Measurements from ENCODE around the gene SHB.

SHB gene

DNA sequence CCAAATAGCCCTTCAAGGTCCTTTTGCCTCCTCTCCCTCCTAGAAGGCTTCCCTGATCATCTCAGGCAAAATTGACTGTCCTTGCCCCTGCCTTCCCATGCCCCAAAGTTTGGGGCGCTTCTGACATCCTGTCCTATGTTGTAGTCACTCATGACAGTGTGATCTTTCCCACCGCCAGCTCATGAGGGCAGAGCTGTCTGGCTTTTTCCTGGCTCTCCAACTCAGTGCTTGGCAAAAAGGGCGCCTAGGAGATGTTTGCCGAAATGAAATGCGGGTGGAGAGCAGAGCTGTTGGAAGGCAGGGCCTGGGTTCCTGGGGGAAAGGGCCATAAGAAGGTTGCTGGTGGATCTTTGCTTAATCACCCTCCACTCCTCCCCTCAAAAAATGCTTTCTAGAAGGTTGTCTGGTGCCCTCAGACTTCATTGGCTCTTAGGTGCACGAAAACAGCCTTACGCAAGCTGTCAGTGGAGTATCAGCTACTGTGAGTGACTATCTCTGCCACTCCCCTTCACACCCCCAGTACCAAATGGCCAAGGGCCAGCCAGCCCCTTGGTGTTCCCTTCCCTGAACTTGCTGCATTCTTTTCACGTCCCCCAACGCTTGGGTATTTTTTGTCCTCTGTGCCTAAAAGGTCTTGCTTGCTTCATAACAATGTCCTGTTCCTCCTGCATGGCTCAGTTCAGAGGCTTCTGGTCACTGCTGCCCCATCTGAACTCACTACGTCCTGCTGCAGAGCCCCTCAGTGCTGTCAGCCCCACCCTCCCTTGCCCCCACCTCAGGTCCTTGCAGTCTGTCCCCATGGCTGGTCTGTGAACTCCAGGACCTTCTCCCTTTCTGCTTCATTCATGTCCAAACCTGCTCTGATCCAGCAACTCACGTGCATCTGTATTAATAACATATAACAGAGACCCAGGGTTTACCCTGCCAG lies 162.5 kb downstream of the SHB start:
- Histone ChIP-seq H3K27me3 (ENCODE audit: insufficient read depth, low read length) (peaks cover 10% of the 10 kb centered on the region; the same call in 1 of the 2 replicates), H3K36me3 (ENCODE audit: insufficient read depth, low read depth, low read length) (no peaks in the 10 kb centered on the region), H3K9me3 (ENCODE audit: insufficient read depth, low read depth, low read length) (no peaks in the 10 kb centered on the region), H3K4me3 (ENCODE audit: low read length) (no peak overlapping the region), H3K4me1 (ENCODE audit: insufficient read depth, low read length) (peaks cover 6% of the 10 kb centered on the region), H3K27ac (ENCODE audit: low read length) (no peak overlapping the region), H3K9ac (ENCODE audit: low read depth, low read length) (no peak overlapping the region)

DNA sequence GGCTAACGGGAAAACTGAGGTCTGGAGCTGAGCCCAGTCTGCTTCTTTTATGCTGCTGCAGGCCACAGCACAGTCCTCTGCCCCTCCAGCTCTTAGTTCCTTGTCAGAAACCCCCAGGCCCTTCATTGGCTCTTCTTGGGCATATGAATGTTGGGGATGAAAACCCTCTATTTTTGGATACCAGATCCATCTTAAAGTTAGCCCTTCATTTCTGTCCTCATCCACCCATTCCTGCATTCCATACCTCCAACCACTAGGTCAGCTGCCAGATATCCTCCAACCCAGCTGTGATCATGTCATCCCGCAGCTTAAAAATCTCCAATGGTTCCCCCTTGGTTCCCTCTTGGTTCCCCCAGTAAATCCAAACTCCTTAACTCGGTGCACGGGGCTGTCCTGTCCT lies 163.3 kb downstream of the SHB start:
- Histone ChIP-seq H3K27me3 (ENCODE audit: insufficient read depth, low read length) (peaks cover 10% of the 10 kb centered on the region; the same call in 1 of the 2 replicates), H3K9ac (ENCODE audit: low read depth, low read length) (no peak overlapping the region), H3K27ac (ENCODE audit: low read length) (no peak overlapping the region), H3K4me3 (ENCODE audit: low read length) (no peak overlapping the region), H3K4me1 (ENCODE audit: insufficient read depth, low read length) (peaks cover 6% of the 10 kb centered on the region), H3K9me3 (ENCODE audit: insufficient read depth, low read depth, low read length) (no peaks in the 10 kb centered on the region), H3K36me3 (ENCODE audit: insufficient read depth, low read depth, low read length) (no peaks in the 10 kb centered on the region)

DNA sequence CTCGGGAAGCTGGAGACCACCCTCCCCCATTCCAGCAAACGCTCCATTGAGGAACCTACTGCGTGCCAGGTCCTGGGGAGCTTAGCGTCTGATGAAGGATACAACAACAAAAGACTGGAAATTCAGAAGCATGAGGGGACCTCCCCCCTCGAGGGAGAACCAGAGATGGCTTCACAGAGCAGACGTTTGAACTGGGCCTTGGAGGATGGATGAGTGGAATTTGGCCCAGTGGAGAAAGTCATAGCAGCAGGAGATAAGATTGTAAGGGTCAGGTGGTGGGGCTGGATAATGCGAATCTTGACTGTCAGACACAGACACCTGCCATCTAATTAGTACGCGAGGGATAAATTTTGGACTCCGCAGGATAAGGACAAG lies 163.9 kb downstream of the SHB start:
- Histone ChIP-seq H3K4me1 (ENCODE audit: insufficient read depth, low read length) (peaks cover 6% of the 10 kb centered on the region), H3K27ac (ENCODE audit: low read length) (no peak overlapping the region)

DNA sequence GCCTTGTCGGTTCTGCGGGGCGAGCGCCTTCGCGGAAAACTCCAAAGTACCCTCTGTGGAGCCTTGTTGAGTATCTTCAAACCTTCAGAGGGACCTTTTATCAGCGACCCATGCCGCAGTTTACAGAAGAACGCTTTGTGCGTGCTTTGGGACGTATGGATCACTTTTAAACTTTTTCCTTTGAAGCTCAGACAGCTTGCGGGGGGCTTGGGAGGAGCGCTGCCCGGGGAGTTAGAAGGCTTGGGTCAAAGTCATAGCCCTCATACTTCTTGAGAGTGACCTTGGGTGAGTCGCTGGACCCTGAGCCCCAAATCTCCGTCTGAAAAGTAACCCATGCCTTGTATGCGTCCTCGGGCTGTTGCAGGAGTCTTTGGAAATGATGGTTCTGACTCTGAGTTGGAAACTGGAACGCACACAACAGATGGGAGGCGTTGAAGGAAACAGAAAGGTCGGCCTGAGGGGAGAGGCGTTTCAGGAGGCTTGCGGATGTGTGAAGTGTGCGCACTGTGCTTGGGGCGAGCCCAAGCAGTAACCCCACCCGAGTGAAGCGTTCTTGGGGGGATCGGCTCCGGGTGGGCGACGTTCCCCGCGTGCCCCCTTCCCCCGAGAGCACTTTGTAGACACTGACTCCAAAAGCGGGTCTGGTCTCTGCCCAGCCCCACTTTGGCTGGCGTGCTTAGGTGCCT lies 164.4 kb downstream of the SHB start:
- no peaks in the 10 kb centered on the region for H3K9me3 ChIP-seq (ENCODE audit: insufficient read depth, low read depth, low read length)
- H3K27me3 ChIP-seq (ENCODE audit: insufficient read depth, low read length) = peaks cover 10% of the 10 kb centered on the region; the same call in 1 of the 2 replicates
- peaks cover 6% of the 10 kb centered on the region for H3K4me1 ChIP-seq (ENCODE audit: insufficient read depth, low read length)
- H3K27ac ChIP-seq (ENCODE audit: low read length) = no peak overlapping the region
- H3K9ac ChIP-seq (ENCODE audit: low read depth, low read length) = peak overlapping the region; percentile 73
- no peaks in the 10 kb centered on the region for H3K36me3 ChIP-seq (ENCODE audit: insufficient read depth, low read depth, low read length)
- peak overlapping the region; percentile 99 for H3K4me3 ChIP-seq (ENCODE audit: low read length)

More for the DNA sequence above, 163.9 kb downstream of the SHB start:
- no peaks in the 10 kb centered on the region for H3K9me3 ChIP-seq (ENCODE audit: insufficient read depth, low read depth, low read length)
- no peak overlapping the region for H3K9ac ChIP-seq (ENCODE audit: low read depth, low read length)
- peak overlapping the region; percentile 99; the same call in 1 of the 2 replicates for H3K4me3 ChIP-seq (ENCODE audit: low read length)
- H3K27me3 ChIP-seq (ENCODE audit: insufficient read depth, low read length) = peaks cover 10% of the 10 kb centered on the region; the same call in 1 of the 2 replicates
- H3K36me3 ChIP-seq (ENCODE audit: insufficient read depth, low read depth, low read length) = no peaks in the 10 kb centered on the region

DNA sequence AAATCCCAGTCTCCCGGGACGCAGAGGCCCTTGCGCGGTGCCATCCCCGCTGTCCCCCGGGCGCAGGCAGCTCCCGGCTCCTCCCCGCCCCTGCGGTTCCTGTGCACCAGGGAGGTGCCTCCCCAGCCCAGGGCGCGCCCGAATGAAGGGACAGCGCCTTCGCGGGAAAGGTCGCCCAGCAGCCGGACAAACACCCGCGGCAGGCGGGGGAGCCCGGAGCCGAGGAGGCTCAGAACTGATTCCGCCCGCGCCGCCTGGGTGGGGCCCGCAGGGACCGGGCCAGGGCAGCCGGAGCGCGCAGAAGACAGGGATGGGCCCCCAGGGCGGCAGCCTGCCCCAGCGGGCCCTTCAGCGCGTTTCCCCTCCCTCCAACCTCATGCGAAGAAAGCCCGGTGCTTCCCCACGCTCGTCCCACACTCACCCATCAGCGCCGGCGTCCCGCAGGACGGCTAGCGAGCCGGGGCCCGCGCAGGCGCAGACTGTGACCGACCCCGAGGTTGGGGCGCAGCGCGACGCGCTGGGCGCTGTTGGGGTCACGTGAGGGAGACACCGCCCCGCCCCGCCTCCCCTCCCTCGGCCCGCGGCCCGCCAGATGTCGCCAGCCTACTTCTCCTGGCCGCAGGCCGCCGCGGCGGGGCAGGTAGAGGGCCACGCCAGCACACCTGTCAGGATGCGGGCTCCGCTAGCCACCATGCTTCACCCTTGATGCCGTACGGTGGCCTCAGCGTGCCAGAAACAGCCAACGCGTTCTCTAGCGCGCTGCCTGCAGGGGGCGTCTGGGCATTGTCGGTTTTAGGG lies 165.2 kb downstream of the SHB start, which contains the start of gene SLC25A51:
Gene SLC25A51 (minus strand): TSS at position 481 of the 798 bp plus-strand sequence. CDS start 15,577 bp downstream, outside the sequence.
- Histone ChIP-seq H3K9me3 (ENCODE audit: insufficient read depth, low read depth, low read length) (no peaks in the 10 kb centered on the region), H3K4me3 (ENCODE audit: low read length) (peak within 1 kb of the TSS; percentile 99), H3K36me3 (ENCODE audit: insufficient read depth, low read depth, low read length) (peaks cover 7% of the 10 kb centered on the region), H3K27ac (ENCODE audit: low read length) (no peak within 1 kb of the TSS), H3K4me1 (ENCODE audit: insufficient read depth, low read length) (peaks cover 6% of the 10 kb centered on the region), H3K27me3 (ENCODE audit: insufficient read depth, low read length) (peaks cover 10% of the 10 kb centered on the region; the same call in 1 of the 2 replicates), H3K9ac (ENCODE audit: low read depth, low read length) (peak within 1 kb of the TSS; percentile 73)

DNA sequence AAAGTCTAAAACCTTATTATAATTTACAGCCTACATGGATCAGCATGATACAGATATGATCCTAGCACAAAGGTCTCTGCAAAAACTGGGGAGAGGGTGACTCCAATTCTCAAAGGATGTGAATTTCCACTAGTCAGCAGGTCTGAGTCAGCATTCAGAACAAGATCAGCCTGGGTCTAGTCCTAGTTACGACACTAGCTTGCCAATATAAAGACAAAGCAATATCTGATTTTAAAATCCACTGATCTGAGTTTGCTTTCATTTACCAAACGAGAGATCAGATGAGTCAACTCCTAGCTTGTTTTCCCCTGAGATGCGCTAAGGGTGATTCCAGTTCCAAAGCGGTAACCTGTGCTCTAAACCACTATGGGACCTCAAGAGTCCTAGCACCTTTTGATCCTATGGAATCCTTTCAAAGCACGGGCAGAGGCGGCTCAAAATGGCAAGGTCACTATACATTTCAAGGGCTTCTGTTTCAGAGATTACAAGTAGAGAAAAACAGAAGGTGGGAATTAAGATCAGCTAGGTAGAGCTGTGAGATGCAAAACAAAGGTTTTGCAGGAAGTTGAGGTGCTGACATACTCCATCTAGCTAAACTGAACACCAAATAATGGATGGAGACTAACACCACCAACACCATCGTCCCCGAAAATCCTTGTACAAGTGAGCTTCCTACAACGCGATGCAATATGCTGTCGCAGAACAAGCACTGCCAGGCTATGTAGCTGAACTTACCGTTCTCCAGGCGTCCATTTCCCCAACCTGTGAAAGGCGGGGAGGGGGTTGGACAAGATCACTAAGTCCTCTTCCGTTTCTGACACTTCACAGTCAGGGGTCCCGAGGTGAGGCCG lies 166.0 kb downstream of the SHB start:
- peaks cover 6% of the 10 kb centered on the region for H3K4me1 ChIP-seq (ENCODE audit: insufficient read depth, low read length)
- no peak overlapping the region for H3K27ac ChIP-seq (ENCODE audit: low read length)

DNA sequence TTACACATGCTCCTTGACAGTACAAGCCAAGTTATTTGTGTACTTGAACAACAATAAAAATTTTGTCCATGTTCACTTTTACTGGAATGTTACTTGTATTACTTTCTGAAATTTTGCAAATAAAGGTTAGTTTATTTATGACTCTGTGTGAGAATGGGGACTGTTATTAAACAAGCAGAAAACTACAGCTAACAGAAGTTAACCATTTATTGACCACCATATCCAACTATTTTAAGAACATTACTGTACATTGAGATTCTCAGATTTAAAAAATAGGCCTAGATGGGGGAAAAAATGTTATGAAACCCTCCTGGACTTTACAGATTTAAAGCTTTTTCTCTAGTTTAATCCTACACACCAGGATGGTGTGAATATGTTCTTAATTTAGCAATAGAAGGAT lies 166.9 kb downstream of the SHB start:
- Histone ChIP-seq H3K4me3 (ENCODE audit: low read length) (no peak overlapping the region), H3K9me3 (ENCODE audit: insufficient read depth, low read depth, low read length) (no peaks in the 10 kb centered on the region), H3K4me1 (ENCODE audit: insufficient read depth, low read length) (peaks cover 6% of the 10 kb centered on the region), H3K36me3 (ENCODE audit: insufficient read depth, low read depth, low read length) (peaks cover 14% of the 10 kb centered on the region), H3K9ac (ENCODE audit: low read depth, low read length) (no peak overlapping the region), H3K27ac (ENCODE audit: low read length) (no peak overlapping the region), H3K27me3 (ENCODE audit: insufficient read depth, low read length) (peaks cover 10% of the 10 kb centered on the region; the same call in 1 of the 2 replicates)

More for the DNA sequence above, 166.0 kb downstream of the SHB start:
- H3K27me3 ChIP-seq (ENCODE audit: insufficient read depth, low read length) = peaks cover 10% of the 10 kb centered on the region; the same call in 1 of the 2 replicates
- H3K4me3 ChIP-seq (ENCODE audit: low read length) = peak overlapping the region; percentile 99
- H3K36me3 ChIP-seq (ENCODE audit: insufficient read depth, low read depth, low read length) = peaks cover 9% of the 10 kb centered on the region
- H3K9me3 ChIP-seq (ENCODE audit: insufficient read depth, low read depth, low read length) = no peaks in the 10 kb centered on the region
- peak overlapping the region; percentile 73; the same call in 1 of the 2 replicates for H3K9ac ChIP-seq (ENCODE audit: low read depth, low read length)

DNA sequence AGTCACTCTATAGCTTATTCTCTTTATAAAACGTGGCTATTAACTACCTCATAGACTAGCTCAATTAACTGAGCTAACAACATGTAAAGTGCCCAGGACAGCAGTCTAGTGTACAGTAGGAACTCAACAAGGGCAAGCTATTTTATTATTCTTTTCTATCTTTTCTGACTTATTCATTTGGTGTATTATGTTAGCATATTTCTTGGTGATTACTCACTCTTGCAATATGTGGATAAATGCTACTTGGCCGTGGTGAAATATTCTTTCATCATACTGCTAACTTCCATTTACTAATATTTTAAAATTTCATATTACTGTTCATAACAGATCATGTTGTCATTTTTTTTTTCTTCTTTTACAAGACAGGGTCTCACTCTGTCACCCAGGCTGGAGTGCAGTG lies 170.0 kb downstream of the SHB start:
- Histone ChIP-seq H3K4me3 (ENCODE audit: low read length) (no peak overlapping the region), H3K4me1 (ENCODE audit: insufficient read depth, low read length) (peaks cover 6% of the 10 kb centered on the region), H3K27ac (ENCODE audit: low read length) (no peak overlapping the region), H3K36me3 (ENCODE audit: insufficient read depth, low read depth, low read length) (peaks cover 40% of the 10 kb centered on the region), H3K27me3 (ENCODE audit: insufficient read depth, low read length) (peaks cover 4% of the 10 kb centered on the region; the same call in 1 of the 2 replicates), H3K9ac (ENCODE audit: low read depth, low read length) (no peak overlapping the region), H3K9me3 (ENCODE audit: insufficient read depth, low read depth, low read length) (no peaks in the 10 kb centered on the region)

DNA sequence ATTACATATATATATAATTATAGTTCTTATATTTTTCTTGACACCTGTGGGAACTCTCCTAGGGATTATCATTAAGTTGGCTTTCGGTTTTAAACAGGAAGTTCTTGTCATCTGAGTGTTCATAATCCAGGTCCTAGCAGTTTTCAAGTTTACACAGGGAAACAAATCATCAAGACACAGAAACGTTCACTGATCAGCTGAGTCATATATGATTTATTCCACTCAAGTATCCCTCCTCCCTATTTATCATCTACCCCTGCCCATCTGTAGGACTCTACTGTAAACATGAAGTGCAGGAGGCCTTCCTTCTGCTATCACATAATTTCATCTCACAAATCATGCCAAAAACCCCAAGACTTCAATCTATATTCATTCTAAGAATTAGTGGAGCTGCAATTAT lies 171.4 kb downstream of the SHB start:
- Histone ChIP-seq H3K4me3 (ENCODE audit: low read length) (no peak overlapping the region), H3K27ac (ENCODE audit: low read length) (no peak overlapping the region), H3K9ac (ENCODE audit: low read depth, low read length) (no peak overlapping the region), H3K4me1 (ENCODE audit: insufficient read depth, low read length) (peaks cover 1% of the 10 kb centered on the region), H3K27me3 (ENCODE audit: insufficient read depth, low read length) (peaks cover under 1% of the 10 kb centered on the region; the same call in 1 of the 2 replicates), H3K9me3 (ENCODE audit: insufficient read depth, low read depth, low read length) (no peaks in the 10 kb centered on the region), H3K36me3 (ENCODE audit: insufficient read depth, low read depth, low read length) (peaks cover 52% of the 10 kb centered on the region)

DNA sequence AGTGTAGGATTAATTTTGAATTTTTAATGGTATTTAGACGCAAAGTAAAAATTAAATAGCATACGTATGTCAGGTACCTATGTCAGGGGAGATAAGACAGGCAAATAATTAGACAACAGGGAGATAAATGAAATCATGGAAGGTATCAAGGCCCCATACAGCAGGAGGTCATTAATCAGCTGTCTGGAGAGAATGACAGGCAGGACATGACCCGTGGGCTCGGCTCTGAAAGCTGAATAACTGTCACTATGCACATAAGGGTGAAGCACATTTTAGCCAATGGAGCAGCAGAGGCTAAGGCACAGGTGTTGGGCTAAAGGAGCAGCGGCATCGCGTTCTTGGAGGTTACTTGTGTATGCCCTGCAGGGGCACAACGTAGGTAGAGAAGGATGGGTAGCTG lies 177.0 kb downstream of the SHB start:
- H3K4me3 ChIP-seq (ENCODE audit: low read length) = no peak overlapping the region
- H3K9ac ChIP-seq (ENCODE audit: low read depth, low read length) = no peak overlapping the region
- H3K36me3 ChIP-seq (ENCODE audit: insufficient read depth, low read depth, low read length) = peaks cover 41% of the 10 kb centered on the region
- H3K27ac ChIP-seq (ENCODE audit: low read length) = no peak overlapping the region
- no peaks in the 10 kb centered on the region for H3K4me1 ChIP-seq (ENCODE audit: insufficient read depth, low read length)
- no peaks in the 10 kb centered on the region for H3K27me3 ChIP-seq (ENCODE audit: insufficient read depth, low read length)
- H3K9me3 ChIP-seq (ENCODE audit: insufficient read depth, low read depth, low read length) = no peaks in the 10 kb centered on the region

Data from iPS-20b (cell line).